HG03521 (cell line): ENCODE results near the gene ABI3.
"Not testable (repeated sequence)": the region's sequence is repeated elsewhere in the genome, so short reads cannot be mapped to it uniquely, and the experiment has no call there.

Experiments used
- ATAC-seq: cut with Tn5 transposase; IDR thresholded peaks from one replicate; pipeline ENCODE4 v1.9.1; 2021; ENCODE audit warnings: mild to moderate bottlenecking, moderate library complexity; ENCODE audit not compliant: unreplicated experiment

ABI3 gene

GRCh38 chr17:49249292-49249794, 38.8 kb downstream of the ABI3 start:
- no peak for ATAC-seq

DNA sequence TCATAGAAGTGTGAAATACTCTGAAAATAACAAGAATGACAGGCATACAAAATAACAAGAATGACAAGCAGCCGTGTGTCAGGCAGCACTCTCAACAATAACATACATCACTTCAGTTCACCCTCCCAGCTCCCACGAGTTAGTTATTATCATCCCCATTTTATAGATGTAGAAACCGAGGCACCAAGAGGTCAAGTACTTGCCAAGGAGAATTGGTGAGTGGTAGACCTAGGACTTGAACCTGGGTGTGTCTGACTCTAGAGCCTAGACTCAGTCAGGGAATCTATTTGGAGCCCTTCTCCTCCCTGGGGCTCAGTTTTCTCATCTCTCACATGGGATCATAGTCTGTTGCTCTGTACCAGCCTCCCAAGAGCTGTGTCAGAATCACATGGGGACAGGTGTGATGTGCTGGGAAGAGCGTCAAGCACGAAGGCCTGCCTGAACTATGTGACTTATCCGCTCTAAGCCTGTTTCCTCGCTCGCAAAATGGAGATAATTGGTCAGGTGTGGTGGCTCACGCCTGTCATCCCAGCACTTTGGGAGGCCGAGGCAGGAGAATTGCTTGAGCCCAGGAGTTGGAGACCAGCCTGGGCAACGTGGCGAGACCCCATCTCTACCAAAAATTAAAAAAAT, 39.5 kb downstream of the ABI3 start:
- no peak for ATAC-seq

DNA sequence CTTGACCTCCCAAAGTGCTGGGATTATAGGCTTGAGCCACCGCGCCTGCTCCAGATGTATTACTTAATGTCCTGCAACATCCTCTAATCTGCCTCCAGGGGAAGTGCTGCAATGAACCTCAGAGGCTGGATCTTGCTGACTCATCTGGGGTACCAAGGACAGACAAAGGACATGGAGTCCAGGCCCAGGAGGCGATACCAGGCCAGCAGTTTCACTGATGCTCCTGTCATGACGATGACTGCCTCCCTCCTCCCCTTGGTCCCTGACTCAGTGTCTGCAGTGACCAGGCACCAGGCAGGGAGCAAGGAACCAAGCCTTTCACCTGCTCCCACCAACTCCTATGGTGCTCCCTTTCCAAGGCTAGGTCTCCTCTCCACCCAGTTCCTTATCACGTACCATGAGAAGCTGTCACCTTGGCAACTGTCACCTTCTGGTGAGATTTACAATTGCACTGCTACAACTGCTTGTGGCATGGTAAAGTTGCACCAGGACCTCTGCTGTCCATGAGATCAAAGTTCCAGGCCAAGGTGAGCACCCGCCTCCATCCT, 41.7 kb downstream of the ABI3 start:
- ATAC-seq: no peak

- ATAC-seq: no peak
Observed at GRCh38 chr17:49254066-49254465, 43.6 kb downstream of the ABI3 start.

- no peak for ATAC-seq
Observed at GRCh38 chr17:49255125-49255524, 44.6 kb downstream of the ABI3 start.

DNA sequence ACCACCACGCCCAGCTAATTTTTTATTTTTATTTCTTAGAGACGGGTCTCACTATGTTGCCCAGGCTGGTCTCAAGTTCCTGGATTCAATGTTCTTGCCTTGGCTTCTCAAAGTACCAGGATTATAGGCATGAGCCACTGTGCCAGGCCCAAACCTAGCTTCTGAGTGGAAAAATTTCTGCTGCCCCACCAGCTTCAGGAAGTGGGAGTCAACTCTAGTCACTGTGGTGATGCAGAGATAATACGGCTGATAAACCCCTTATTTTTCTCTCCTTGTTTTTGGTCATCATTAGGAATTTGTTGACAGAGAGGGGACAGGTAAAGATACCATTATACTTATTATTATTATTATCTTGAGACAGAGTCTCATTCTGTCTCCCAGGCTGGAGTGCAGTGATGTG, 47.9 kb downstream of the ABI3 start:
- ATAC-seq: no peak

DNA sequence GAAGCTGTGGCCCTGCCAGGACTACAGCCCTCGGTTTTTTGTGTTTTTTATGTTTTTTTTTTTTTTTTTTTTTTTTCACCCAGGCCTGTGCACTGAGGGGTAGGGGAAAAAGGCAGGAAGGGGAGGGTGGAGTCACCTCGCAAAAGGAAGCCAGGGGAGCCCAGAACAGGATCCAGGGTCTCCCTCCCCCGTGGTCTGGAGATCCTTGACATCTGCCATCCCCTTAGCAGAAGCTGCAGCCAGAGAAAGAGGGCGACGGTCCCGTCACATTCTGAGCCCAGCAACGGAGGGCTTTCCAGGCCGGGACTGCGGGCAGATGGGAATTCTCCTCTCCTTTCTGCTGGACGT, 49.1 kb downstream of the ABI3 start:
- no peak for ATAC-seq

- peak; percentile 40 for ATAC-seq
Observed at GRCh38 chr17:49260011-49260816, 49.7 kb downstream of the ABI3 start.

DNA sequence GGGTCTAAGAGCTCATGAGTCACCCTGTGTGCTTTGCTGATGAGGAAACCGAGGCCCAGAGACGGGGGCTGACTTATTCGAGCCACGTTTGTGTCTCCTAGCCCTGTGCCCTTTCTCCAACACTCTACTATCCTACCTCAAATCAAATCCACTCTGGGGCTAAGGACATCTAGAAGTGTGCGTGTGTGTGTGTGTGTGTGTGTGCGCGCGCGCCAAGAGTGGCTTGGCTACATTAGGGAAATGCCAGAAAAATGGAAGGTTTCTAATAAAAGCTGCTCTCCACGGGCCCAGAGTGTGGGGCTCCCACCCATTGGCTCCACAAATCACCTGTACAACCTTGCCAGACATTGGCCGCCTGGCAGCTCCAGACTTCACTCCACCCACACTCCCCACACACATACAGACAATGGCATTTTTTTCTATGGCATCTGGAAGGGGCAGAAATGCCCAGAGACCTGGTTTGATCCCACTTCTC, 50.3 kb downstream of the ABI3 start:
- ATAC-seq: no peak

- ATAC-seq: not testable (repeated sequence)
Observed at GRCh38 chr17:49261540-49261939, 51.0 kb downstream of the ABI3 start.

- no peak for ATAC-seq
Observed at GRCh38 chr17:49266233-49266632, 55.7 kb downstream of the ABI3 start.

DNA sequence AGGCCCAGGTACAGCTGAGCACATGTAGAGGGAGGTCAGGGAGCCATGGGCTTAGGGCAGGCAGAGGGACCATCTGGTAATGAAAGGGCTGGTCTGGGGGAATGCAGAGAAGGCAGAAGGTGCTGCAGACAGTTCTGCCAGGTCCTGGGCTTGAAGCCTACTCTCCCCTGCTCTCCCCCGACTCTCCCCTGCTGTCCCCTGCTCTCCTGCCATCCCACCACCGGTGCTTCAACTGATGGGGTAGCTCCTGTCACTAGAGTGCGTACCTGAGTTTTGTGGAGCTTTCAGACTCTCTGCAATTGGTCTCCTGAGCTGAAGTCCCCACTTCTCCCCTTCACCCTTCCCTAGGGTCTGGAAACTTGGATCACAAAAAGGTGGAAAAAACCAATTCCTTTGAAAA, 57.4 kb downstream of the ABI3 start:
- no peak for ATAC-seq

DNA sequence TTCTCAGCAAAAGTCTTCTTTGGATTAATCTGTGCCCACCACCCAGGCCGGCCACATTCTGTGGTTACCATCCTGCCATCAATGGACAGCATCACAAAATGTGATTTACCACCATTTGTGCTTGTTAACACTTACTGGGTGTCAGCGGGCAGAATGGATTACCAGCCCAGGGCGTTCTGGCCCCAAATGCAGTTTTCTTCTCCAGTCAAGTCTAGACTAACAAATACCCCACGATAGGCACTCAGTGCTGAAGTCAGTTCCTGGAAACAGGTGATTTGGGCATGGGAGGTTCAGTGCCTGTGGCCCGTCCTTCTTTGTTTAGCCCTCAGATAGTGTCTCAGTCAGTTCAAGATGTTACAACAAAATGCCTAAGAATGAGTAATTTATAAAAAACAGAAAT, 58.8 kb downstream of the ABI3 start:
- no peak for ATAC-seq
